Measurements from ENCODE around the gene NUCB2.
A peak's percentile ranks its signal among the peaks of the same experiment; 100 is the strongest.

NUCB2 gene

DNA sequence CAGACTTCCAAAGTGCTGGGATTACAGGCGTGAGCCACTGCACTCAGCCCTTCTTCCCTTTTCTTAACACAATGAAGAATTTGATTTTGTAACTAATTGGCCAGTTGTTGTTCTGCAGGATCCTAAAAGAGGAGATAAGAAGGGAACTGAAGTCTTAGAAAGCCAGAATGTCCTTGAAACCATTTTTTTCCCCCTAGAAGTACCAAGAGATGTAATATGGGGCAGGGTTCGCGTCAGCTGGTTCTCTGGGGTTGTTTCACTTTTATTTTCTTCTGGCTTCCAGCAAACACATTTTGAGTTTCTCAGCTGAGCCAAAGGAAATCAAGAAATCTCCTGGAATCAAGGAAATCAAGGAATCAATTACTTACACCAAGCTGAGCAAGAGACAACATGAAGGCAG lies 7.6 kb upstream of the NUCB2 start:
- DNase-seq (ENCODE audit: low read depth in 2 of 2): no peak

DNA sequence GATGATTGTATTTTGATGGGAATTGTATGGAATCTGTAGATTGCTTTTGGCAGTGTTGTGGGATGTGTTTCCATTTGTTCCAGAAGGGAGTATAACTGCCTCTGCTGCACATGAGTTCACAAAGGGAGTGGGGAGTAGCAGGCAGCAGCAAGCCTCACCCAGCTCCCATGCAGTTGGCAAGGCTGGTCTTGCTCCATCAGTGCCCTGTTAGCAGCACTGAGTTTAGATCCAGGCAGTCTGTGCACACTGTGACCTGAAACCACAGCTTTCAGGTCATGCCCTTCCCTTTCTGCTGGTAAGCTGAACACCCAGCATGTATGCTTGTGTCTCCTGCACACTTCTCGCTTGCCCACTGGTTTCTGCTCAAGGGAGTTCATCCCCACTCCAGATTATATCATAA lies 3.7 kb upstream of the NUCB2 start:
- no peak for DNase-seq (ENCODE audit: low read depth in 2 of 2)

DNA sequence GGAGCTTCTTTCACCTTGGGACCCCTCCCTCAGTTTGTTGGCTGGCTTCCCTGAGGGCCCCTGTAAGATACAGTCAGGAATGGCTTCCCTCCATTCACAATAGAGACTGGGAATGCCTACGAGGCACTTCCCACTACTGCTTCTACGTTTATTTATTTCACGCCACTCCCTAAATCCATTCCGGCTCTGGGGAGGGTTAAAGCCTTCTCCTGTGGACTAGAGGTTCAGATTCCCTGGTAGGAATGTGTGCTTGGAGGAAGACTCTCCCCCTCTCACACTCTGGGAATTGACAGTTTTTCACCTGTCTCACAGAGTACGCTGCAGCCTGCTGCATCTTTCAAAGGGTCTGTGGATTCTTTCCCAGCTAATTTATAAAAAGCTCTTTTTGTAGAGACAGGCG lies 3.3 kb upstream of the NUCB2 start:
- DNase-seq (ENCODE audit: low read depth in 2 of 2): no peak

DNA sequence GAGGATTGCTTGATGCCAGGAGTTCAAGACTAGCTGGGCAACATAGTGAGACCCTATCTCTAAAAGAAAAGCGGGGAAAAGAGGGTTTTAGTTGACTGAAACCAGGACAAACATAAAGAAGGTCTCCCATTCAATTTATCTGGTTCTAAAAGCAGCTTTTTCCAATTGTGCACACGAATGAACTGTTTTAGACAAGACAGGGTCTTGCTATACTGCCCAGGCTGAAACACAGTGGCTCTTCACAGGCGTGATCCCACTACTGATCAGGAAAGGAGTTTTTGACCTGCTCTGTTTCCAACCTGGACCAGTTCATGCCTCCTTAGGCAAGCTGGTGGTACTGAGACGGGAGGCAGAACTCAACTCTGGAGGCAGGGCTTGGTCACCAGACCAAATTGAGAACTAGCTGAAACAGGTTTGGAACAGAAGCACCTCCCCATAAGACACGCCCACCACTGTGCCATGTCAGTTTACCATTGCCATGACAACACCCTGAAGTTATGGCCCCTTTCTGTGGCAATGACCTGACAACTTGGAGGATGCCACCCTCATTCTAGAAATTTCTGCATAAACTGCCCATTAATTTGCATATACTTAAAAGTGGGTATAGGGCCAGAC lies 2.8 kb upstream of the NUCB2 start:
- no peak for DNase-seq (ENCODE audit: low read depth in 2 of 2)

DNA sequence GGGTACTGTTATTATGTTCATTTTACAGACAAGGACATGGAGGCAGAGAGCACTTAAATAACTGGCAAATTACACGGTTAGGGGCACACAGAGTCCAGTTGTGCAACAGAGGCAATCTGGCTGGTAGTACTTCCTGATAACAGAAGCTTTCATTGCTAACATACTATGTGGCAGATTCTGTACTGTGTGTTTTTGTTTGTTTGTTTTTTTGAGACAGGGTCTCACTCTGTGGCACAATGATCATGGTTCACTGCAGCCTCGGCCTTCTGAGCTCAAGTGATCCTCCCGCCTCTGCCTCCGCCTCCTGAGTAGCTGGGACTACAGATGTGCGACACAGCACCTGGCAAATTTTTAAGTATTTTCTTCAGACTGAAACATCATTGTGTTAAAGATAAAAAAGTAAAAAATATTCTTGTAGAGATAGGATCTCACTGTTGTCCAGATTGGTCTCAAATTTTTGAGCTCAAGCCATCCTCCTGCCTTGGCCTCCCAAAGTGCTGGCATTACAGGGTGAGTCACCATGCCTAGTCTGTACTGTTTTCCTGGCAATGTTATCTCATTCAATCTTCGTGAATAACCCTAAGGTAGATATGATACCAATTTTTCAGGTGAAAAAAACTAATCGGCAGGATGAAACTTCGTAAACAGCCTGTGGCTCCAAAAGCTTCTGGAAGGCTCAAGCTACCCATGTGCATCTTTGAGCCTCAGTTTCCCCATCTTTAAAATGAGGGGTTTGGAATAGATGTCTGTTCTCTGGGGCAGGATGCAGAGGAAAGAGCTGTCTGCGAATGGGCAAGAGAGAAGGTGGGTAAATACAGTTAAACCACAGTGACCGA lies 921 bp upstream of the NUCB2 start:
- no peak for DNase-seq (ENCODE audit: low read depth in 2 of 2)

DNA sequence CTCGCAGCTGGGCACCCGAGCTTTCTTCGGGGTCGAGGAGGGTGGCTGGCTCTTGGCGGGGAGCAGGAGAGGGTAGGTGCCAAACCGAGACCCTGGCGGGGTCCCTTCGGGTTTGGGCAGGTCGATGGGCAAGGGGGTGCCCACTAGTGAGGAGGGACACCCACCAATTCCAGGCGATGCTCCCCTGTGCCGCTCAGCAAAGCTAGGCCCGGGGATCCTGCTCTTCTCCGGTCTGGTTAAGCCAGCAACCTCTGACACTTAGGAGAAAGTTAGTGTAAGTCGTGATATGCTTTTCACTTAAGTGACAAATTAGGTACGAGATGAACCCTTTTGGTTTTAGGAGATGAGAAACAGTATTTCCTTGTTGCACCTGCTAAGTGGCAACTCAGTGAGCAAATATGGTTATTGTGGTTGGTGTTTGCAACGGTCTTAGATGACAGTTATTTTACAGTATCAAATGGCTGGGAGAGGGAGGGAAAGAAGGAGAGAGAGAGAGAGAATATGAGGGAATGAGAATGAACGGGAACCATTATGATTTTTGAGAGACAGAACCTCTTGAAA lies 565 bp downstream of the NUCB2 start:
- DNase-seq (ENCODE audit: low read depth in 2 of 2): peak in 1 of 2 donors; percentile 20

DNA sequence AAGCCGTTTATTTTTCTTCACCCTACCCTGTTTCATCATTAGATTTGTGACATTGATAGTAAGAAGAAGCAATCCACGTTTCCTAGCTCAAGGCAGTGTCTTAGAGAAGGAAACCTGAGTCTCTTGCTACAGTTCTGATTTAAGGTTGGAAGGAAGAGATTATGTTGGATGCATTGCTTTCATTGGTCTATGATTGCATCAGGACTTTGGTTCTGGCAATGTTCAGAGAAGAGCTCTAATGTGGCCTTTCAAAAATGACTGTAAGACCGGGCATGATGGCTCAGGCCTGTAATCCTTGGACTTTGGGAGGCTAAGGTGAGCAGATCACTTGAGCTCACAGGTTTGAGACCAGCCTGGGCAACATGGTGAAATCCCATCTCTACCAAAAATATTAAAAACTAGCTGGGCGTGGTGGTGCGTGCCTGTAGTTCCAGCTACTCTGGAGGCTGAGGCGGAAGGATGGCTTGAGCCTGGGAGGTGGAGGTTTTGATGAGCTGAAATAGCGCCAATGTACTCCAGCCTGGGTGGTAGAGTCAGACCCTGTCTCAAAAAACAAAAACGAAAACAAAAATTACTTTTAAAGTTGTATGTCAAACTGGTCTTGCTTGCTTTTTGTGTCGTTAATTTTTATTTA lies 4.1 kb downstream of the NUCB2 start:
- DNase-seq (ENCODE audit: low read depth in 2 of 2): no peak

DNA sequence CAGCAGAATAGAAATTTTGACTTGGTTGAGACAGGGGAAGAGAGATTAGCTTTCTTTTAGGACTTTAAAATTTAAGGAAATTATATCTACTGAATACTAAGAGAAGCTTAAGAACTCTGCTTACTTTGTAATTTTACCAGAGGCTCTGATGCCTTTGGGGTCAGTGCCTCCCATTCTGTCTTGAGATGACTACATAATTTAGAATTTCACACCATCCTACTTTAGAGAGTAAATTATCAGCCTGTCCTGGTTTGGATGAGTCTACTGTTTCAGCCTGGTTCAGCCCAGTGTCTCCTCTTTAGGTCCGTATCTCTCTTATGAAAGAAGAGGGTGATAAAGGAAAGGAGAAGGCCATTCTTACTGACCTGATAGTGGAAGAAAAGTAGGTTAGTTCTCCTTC lies 9.8 kb downstream of the NUCB2 start:
- no peak for DNase-seq (ENCODE audit: low read depth in 2 of 2)

DNA sequence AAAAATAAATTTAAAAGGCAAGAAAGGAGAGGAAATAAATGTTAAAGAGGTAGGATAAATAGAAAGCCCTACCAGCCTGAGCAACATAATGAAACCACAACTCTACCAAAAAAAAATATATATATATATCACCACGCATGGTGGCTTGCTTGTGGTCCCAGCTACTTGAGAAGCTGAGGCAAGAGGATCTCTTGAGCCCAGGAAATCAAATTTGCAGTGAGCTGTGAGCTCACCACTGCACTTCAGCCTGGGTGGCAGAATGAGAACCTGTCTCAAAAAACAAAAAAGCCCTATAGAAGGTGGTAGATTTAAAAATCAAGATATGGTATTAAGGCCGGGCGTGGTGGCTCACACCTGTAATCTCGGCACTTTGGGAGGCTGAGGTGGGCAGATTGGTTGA lies 10.5 kb downstream of the NUCB2 start:
- no peak for DNase-seq (ENCODE audit: low read depth in 2 of 2)

DNA sequence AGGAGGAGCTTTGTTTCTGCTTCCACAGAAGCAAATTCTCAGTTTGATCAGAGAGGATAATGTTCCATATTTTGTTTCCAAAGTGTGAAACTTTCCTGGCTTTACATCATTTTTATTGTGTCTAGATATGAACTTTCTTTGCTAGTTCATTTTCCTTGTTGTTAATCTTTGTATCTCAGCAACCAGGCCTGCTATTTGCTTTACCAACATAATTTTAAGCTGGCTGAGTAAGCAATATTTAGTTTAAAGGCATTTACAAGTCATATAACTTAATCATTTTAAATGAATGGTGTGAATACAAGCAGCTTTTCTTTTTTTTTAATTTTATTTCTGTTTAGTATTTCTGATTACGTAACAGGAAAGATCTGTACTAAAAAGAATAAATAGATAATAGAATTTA lies 15.2 kb downstream of the NUCB2 start:
- no peak for DNase-seq (ENCODE audit: low read depth in 2 of 2)

DNA sequence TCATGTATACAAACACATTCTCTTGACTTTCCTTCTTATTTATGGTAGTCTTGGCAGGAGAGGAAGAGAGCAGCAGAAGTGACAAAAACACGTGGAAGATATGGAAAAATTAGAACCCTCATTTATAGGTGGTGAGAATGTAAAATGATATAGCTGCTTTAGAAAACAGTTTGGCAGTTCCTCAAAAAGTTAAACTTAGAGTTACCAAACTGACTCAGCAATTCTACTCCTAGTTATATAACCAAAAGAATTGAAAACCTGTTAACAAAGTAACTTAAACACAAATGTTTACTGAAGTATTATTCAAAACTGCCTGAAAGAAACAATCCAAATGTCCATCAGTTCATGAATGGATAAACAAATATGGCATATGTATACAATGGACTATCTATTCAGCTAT lies 16.8 kb downstream of the NUCB2 start:
- no peak for DNase-seq (ENCODE audit: low read depth in 2 of 2)

DNA sequence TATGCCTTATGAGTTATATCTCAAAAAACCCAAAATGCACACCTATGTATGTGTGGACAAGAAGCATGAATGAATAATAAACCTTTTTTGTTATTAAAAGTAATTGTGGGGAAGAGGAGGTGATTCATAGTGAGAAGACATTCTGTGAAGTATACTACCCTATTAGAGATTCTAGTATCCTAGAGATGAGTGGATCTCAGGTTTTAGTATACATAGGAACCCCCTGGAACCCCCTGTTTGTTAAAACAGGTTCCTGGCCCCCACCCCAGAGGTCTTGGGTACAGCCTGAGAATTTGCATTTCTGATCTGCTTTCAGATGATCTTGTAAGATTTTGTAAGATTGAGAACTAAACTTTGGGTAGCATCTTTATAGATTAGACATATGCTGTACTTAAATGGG lies 17.5 kb downstream of the NUCB2 start:
- DNase-seq (ENCODE audit: low read depth in 2 of 2): no peak

DNA sequence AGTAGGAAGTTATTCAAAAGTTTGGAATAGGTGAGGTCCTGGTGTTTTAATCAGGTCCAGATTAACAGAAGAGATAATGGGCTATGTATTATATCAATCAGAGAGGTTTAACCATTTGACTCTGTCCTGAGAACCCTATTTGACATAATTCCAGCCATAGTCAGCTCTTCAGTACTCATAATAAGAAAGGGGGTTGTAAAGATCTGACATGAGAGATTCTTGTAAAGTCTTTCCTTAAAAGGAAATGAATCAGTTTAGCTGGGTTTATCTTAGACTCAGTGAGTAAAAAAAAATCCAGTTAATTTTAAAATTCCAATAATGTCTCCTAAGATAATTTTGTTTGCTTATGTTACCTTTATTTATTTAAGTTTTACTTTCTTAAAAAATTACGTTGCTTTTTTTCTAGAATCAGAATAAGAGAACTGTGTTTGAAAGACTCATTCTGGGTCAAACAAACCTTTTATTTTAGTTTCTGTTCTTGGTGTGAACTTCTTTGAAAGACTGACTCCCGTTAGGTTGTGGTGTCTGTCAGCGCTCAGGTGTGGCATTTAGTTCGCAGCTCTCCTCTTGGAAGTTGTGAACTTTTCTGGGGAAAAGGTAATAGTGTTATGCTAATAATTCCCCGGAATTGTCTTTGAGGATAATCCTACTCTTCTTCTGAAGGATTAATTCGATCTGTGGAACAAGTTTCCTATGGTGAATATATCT lies 20.5 kb downstream of the NUCB2 start:
- DNase-seq (ENCODE audit: low read depth in 2 of 2): no peak

DNA sequence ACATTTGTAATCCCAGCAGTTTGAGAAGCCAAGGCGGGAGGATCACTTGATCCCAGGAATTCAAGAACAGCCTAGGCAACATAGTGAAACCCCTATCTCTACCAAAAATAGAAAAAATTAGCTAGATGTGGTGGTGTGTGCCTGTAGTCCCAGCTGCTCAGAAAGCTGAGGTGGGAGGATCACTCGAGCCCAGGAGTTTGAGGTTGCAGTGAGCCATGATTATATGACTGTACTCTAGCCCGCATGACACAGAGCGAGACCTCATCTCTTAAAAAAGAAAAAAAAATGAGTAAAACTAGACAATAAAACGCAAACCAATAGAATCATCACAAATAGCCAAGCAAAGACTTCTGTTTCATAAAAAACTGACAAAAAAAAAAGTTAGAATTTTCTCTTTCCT lies 21.8 kb downstream of the NUCB2 start:
- DNase-seq (ENCODE audit: low read depth in 2 of 2): peak; percentile 52 to 62

DNA sequence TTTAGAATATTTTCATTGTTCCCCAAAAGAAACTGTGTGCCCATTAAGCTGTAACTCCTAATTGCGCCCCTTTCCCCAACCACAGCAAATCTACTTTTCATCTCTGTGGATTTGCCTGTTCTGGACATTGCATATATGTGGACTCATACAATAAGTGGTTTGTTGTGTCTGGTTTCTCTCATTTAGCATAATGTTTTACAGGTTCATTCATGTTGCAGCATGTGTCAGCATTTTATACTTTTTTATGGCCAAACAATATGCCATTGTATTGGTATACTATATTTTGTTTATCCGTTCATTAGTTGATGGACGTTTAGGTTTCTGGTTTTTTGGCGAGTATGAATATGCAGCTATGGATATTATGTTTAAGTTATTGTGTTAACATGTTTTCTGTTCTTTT lies 23.8 kb downstream of the NUCB2 start:
- no peak for DNase-seq (ENCODE audit: low read depth in 2 of 2)

DNA sequence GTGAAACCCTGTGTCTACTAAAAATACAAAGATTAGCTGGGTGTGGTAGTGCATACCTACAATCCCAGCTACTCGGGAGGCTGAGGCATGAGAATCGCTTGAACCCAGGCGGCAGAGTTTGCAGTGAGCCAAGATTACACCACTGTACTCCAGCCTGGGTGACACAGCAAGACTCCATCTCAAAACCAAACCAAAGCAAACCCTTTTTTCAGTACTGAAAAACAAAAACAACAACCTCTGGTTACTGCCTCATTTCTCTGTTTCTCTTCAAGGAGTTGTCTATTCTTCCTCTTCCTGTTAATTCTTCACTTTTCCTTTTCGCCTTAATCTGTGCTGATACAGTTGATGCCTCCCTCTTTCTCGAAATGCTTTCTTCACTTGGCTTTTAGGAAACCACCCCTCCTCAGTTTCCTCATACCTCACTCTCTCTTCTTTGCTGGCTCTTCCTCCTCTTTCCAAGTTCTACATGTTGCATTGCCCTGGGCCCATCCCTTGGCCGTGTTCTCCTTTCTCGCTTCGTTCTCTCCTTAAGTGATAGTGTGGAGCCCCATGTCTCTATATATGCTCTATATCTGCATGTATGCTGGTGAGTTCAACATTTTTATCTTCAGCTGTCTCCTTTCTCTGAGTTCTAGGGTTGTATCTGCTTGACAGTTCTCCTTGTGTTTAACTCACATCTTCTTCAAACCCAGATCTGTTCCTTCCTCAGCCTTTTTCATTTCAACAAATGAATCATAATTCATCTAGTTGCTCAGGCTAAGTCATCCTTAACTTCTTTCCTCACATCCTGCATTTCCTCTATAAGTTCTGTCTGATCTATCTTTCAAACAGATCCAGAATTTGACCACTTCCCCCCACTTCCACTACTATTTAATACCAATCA lies 37.1 kb downstream of the NUCB2 start:
- no peak for DNase-seq (ENCODE audit: low read depth in 2 of 2)

DNA sequence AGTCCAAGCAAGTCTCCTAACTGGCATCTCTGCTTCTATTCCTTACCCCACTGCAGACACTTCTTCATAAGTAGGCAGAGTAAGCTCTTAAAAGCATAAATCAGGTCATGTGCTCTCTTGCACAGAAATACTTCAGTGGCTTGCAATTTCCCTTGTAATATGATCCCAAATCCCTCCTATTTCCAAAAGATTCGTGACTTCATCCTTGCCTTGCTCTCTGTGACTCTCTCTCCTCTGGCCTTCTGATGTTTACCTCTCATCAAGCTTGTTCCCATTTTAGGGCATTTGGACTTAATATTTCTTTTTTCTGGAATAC lies 37.7 kb downstream of the NUCB2 start:
- DNase-seq (ENCODE audit: low read depth in 2 of 2): no peak

DNA sequence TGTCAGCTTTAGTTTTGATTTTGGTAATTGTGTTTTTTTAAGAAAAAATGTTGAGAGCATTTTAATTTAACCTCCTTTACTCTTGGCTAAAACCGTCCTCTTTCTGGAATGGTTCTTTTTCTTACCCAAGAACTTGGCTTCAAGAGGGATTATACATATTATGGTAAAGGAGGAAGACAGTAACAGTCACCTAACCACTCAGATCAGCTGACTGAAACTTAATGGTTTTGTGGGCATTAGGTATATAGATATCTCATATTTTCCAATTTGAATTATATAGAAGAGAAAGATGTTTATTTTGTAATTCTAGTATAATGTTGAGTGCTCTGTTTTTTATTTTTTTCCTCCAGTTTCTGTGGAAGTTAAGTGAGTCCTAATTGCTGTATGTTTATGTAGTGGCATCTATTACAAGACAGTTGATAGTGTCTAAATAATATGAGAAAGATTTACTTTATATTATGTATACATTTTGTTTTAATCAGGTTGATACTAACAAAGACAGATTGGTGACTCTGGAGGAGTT lies 38.4 kb downstream of the NUCB2 start:
- no peak for DNase-seq (ENCODE audit: low read depth in 2 of 2)

DNA sequence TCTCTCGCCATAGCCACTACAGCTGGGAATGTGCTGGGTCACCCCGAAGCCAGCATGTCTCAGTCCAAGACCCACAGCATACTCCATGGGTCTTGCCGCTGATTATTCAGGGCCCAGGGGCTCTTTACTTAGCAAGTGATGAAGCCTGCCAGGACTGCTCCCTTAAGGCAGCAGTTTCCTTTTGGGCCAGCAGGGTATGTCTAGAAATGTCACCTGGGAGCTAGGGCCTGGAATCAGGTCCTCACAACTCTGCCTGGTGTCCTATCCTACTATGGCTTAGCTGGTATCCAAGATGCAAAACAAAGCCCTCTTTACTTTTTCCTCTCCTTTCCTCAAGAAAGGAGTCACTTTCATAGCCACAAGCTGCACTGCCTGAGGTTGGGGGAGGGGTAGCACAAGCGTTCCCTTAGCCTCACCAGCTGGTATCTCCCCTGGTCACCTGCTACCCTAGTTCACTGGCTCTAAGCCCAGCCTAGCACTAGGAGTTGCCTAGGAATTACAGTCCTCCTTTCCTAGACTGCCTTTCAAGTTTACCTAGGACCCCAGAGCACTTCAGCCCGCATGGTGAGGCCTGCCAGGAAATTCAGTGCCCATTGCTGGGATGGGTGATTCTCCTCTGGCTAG lies 52.4 kb downstream of the NUCB2 start:
- DNase-seq (ENCODE audit: low read depth in 2 of 2): no peak

DNA sequence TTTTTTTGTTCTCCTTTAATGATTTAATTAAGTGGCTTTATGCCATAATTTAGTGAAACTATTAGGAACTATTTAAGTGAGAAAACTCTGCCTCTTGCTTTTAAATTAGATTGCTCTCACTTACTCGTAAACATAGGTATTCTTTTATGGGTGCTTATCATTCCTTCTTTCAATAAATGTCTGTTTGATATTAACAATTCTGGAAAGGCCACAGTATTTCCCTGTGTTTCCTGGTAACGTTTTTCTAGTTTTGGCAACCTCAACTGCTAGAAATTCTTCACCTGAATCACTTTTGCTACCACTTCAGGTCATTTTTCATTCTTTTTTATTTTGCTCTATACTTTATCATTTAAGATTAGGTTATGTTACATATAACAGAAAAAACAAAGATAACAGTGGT lies 55.1 kb downstream of the NUCB2 start:
- no peak for DNase-seq (ENCODE audit: low read depth in 2 of 2)

Measured in stimulated activated CD8-positive, alpha-beta memory T cell treated with anti-CD3 and anti-CD28 coated beads, Interleukin-15, amount 100 ng/mL, for 48 hours (primary cell).